ENCODE data around the gene METTL1.

The METTL1 gene

DNA sequence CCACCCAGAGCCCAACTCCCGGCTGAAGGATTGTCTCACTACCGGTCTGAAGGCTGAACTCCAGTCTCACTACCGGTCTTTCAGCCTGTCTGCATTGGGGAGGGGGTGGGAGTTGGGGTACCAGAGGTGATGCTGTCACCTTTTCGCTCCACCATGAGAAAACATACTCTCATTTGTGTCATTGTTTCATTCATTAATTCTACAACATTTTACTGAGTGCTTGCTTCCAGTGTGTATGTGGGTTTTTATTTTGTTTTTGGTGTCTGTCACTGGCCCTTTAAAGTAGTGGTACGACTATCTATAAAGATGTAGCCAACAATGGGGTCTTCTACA lies 19.3 kb downstream of the METTL1 start:
- DNase-seq, result no peak

- peak; percentile 99 to 100 for DNase-seq
Measured at GRCh38 chr12:57751788-57752667, 19.9 kb downstream of the METTL1 start, which contains the start of gene CDK4. CDK4 (minus strand) TSS chr12:57752310; CDS start chr12:57751717, 593 bp downstream.

DNA sequence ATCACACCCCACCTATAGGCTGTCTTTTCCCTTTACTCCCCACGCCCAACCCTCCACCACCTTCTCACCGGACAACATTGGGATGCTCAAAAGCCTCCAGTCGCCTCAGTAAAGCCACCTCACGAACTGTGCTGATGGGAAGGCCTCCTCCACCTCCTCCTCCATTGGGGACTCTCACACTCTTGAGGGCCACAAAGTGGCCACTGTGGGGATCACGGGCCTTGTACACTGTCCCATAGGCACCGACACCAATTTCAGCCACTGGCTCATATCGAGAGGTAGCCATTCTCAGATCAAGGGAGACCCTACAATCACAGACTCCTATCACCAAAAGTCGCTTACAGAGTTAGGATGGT lies 20.5 kb downstream of the METTL1 start:
- no peak for DNase-seq

DNA sequence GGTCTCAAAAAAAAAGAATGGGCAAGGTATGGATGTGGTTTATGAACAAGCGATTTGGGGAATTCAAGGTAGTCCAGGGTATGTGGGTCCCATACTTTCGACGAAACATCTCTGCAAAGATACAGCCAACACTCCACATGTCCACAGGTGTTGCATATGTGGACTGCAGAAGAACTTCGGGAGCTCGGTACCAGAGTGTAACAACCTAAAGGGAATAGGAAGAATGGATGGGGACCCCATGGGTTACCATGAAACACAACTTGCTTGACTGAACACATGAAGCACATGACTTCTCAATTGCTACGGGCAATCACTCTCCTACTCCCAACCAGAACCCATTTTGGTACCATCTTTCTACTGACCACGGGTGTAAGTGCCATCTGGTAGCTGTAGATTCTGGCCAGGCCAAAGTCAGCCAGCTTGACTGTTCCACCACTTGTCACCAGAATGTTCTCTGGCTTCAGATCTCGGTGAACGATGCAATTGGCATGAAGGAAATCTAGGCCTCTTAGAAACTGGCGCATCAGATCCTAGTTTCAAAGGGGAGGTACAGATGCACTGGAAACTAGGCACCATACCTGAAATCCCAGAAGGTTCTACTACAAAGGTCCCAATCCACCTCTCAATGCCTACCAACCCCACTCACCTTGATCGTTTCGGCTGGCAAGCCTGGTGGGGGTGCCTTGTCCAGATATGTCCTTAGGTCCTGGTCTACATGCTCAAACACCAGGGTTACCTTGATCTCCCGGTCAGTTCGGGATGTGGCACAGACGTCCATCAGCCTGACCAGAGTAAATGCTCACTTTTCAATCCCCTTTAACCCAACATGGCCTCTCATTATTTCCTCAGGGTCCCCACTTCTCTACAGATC lies 21.1 kb downstream of the METTL1 start:
- no peak for DNase-seq

- DNase-seq, result no peak
Measured at GRCh38 chr12:57749061-57749460, 22.8 kb downstream of the METTL1 start.

DNA sequence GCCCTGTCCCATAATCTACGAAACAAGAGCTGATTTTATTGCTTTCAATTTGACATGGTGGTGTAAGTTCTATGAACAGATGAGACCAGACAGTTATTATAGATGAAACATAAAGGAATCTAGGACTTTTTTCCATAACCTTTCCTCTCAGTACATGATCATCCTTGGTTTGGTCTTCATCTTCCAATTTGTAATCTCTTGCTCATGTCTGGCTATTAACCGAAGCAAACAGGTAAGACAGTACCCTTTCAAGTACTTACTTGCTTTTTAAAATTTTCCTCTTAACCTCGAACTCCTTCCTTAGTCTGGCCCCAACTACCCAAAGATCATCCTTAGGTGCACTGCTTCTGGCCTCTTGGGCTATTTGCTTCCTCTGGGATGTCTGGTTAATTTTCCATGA lies 25.9 kb downstream of the METTL1 start:
- DNase-seq, result no peak

- no peak for DNase-seq
Measured at GRCh38 chr12:57745485-57745881, 26.4 kb downstream of the METTL1 start.

- DNase-seq, result peak; percentile 96 to 97
Measured at GRCh38 chr12:57744777-57745484, 27.0 kb downstream of the METTL1 start, which contains the start of gene TSPAN31. TSPAN31 (plus strand) TSS chr12:57745039; CDS start chr12:57745155, 116 bp downstream.

DNA sequence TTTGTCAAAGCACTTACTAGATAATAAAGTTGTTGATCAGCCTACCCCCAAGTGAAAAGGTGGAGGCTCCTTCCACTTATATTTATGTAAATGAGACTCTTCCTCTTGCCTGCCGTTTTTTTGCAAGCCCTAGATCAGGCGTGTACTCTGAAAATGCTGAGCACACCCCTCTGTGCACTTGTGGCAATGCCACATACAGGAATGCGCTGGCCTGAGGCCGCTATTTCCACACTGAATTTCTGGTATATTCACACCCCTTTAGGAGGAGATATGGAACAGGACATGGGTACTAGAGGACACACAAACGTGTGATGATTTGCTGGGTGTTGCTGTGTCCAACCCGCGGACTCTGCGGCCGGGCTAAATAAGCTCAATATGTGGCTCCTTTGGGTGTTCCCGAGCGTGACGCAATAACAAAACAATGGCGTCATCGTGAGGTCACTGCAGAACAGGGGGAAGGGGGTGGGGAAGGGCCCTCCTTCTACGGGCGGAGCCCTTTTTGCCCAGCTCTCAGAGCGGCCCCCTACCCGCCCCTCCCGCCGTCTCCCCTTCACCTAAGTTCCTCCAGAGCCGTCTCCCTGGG lies 27.6 kb downstream of the METTL1 start:
- peak; percentile 86 to 88 for DNase-seq

DNA sequence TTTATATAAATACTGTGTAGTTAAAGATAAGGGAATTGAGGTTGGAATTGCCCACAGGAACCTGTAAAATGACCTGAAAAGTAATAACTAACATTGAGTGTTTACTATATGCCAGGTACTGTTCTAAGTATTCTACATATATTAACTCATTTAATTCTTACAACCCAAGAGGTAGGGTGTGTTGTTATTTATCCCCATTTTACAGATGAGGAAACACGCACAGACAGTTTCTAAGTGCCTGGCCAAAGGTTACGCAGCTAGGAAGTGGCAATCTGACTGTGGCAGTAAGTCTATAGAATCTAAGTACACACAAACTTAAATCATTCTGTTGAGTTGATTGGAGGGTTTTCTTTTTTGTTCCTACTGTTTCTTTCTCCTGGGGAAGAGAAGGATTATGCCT lies 28.1 kb downstream of the METTL1 start:
- no peak for DNase-seq

- DNase-seq, result peak; percentile 84 to 89
Measured at GRCh38 chr12:57741844-57742738, 29.8 kb downstream of the METTL1 start.

DNA sequence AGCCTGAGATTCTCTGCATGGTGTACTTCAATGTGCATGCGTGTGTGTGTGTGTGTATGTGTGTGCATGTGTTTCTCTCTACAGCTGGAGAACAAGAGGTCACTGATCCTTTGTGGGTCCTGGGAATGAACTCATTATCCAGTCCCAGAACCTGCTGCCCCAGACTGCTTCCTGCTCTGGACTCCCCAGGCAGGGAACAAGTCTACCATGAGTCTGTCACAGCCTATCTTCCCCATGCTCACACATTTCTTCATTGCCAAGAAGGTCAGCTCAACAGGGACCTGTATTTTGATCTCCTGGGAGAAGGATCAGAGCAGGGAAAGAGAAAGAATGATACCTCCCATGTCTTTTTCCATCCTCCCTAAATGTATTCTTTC lies 30.5 kb downstream of the METTL1 start:
- no peak for DNase-seq

DNA sequence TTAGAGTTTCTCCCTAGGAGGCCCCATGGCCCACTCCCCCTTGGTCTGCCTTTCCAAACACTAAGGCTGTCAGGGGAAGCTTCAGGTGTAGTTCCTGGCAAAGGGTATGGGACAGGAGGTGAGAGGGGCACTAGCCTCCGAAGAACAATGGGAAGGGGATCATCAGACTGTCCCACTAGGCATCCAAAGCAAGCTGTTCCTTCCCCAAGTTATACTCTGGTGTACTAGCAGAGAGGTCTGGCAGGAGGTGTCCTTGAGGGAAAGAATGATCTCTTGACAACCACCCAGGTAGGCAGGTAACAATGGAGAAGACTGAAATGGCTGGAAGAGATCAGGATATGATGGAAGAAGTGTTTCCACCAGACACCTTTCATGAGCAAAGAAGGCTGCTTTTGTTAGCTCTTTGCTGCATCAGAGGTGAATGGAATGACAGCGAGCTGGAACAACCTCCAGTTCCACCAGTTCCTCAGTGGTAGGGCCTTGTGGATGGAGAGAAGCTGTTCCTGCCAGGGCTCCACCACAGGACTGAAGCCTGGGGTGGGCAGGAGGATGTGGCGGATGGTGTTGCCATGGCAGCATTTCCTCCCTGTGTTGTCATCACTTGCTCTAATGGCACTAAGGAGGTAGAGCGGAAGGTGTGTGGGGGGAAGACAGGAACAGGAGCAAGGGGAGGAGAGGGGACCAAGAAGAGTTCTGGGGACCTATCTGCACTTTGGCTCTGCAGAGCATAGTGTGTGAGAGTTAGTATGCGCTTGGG lies 31.1 kb downstream of the METTL1 start:
- DNase-seq, result peak; percentile 81 to 88

DNA sequence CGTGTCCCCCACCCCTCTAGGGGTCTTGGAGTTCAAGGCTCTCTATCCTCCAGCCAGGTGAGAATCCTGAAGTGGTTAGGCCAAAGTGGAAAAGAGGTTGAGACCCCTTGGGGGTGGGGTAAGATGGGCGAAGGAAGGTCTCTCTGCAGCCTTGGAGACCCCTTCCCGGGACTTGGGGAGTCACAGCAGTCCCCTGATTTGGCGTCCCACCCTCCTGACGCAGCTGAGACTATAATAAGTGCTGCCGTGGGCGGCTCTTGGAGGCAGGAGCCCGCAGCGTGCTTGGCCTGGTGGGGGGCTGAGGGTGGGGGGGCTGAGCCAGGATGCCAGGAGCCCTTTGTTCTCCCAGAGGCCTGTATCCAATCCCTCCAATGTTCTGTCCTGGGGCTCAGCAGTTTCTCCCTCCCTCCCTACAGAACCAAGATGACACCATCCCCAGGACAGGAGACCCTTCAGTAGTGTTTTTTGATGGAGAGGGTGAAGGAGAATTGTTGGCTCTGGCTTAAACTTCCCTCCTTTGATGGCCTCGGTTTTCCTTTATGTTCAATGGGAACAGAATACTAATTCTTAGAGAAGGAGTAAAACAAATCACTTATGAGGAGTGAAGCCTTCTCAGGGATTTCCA lies 31.9 kb downstream of the METTL1 start:
- DNase-seq, result no peak

- DNase-seq, result no peak
Measured at GRCh38 chr12:57739387-57739786, 32.5 kb downstream of the METTL1 start.

- DNase-seq, result no peak
Measured at GRCh38 chr12:57738661-57739237, 33.2 kb downstream of the METTL1 start, which contains the start of gene AGAP2. AGAP2 (minus strand) TSS chr12:57738742; CDS start chr12:57738246, 496 bp downstream.

- no peak for DNase-seq
Measured at GRCh38 chr12:57737467-57738460, 34.1 kb downstream of the METTL1 start.

DNA sequence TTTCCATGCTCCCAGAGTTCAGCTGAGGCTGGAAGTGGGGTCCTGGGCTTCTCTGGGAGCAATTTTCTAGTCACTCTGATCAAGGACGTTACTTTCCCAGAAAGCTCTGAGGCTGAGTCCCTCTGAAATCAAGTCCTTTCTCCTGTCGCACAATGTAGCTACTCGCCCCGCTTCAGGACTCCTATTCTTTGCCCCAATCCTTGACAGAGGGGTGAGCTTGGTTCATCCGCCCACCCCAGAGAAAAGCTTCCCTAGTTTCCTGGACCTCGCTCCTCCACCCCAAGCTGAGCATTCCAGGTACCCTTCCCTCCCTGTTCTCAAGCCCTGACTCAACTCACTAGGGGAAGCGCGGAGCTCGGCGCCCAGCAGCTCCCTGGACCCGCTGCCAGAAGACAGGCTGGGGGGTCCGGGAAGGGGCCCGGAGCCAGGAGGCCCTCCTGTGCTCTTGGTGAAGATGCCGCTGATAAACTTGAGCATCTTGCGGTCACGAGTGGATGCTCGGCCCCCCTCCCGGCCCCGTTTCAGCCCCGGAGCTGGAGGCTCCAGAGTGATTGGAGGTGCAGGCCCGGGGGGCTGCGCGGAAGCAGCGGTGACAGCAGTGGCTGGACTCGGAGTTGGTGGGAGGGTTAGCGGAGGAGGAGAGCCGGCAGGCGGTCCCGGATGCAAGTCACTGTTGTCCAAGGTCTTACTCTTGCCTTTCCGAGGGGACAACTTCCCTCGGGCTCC lies 35.0 kb downstream of the METTL1 start:
- DNase-seq, result no peak

Measured in CD4-positive, alpha-beta T cell treated with Interferon alpha-2 for 1 hour (primary cell).